A673 (cell line): Measurements from ENCODE around the gene ARHGAP26. TPM values are rescaled to one million over a fixed set of nuclear protein-coding genes. Genes with fewer than 3 reads are reported as not detected.

Experiments
- BruUV-seq: library from RNA; stranded (reverse); fragments of 400-500 nt; replicated peaks from 2 replicates; lab custom pipeline; 2021; lab: Mats Ljungman, UMichigan
- CTCF ChIA-PET: fragments of 300-600 bp; sonication (Branson Sonifier 250); formaldehyde crosslinking; loops from one replicate; lab custom pipeline; 2022; ENCODE audit warnings: antibody characterized with exemption; lab: Charles Lee
- POLR2A ChIA-PET: fragments of 300-600 bp; sonication (Branson Sonifier 250); formaldehyde crosslinking; loops from one replicate; lab custom pipeline; 2022; ENCODE audit warnings: antibody characterized with exemption; ENCODE audit not compliant: low non-redundant PET; lab: Charles Lee
- DNase-seq: peaks from one replicate; pipeline ENCODE4 v3.0.0-alpha.2; 2015; ENCODE audit warnings: low spot score
- H3K27ac ChIP-seq: fragments of 200-600 bp; sonication (generic); 2 replicates; pipeline ENCODE4 v1.5.1; 2016; ENCODE audit warnings: mixed run types, low read depth, mild to moderate bottlenecking, mixed read lengths, antibody characterized with exemption, low read length; ENCODE audit not compliant: poor library complexity, severe bottlenecking
- H3K27me3 ChIP-seq: fragments of 200-600 bp; sonication (generic); replicated peaks from 2 replicates; pipeline ENCODE4 v1.6.1; 2017; ENCODE audit warnings: mixed run types, low read depth, mild to moderate bottlenecking, mixed read lengths, antibody characterized with exemption, low read length; ENCODE audit not compliant: insufficient read depth, poor library complexity
- H3K36me3 ChIP-seq: fragments of 200-600 bp; sonication (generic); 2 replicates; pipeline ENCODE4 v1.6.1; 2016; ENCODE audit warnings: mixed run types, mild to moderate bottlenecking, mixed read lengths, antibody characterized with exemption, low read length; ENCODE audit not compliant: insufficient read depth, poor library complexity, severe bottlenecking
- H3K4me1 ChIP-seq: fragments of 200-600 bp; sonication (generic); 2 replicates; pipeline ENCODE4 v1.6.1; 2017; ENCODE audit warnings: mixed run types, mild to moderate bottlenecking, mixed read lengths, antibody characterized with exemption, low read length; ENCODE audit not compliant: insufficient read depth, poor library complexity, severe bottlenecking
- H3K4me3 ChIP-seq: fragments of 200-600 bp; sonication (generic); 2 replicates; pipeline ENCODE4 v1.5.1; 2016; ENCODE audit warnings: low read depth, mixed run types, mild to moderate bottlenecking, mixed read lengths, low read length; ENCODE audit not compliant: poor library complexity, severe bottlenecking
- H3K9me3 ChIP-seq: fragments of 200-600 bp; sonication (generic); 2 replicates; pipeline ENCODE4 v1.6.1; 2016; ENCODE audit warnings: mixed run types, low read depth, mild to moderate bottlenecking, mixed read lengths, antibody characterized with exemption, low read length; ENCODE audit not compliant: poor library complexity, severe bottlenecking
- CTCF ChIP-seq: fragments of 300-800, 200-600 bp; sonication (generic); conservative IDR thresholded peaks from 2 replicates; pipeline ENCODE4 v1.5.1; 2017; ENCODE audit warnings: low read depth, mild to moderate bottlenecking, antibody characterized with exemption, low read length, moderate library complexity, mixed read lengths
- EZH2 ChIP-seq: fragments of 200-600 bp; sonication (generic); IDR thresholded peaks from 2 replicates; pipeline ENCODE4 v1.6.1; 2017; ENCODE audit warnings: borderline replicate concordance, low read depth, mild to moderate bottlenecking, mixed read lengths, antibody characterized with exemption, low read length; ENCODE audit not compliant: poor library complexity, severe bottlenecking
- intact Hi-C: fragments of 100-400 bp; cut with micrococcal nuclease; formaldehyde crosslinking; loops from one replicate; pipeline ENCODE4 v1.10.0; 2022; ENCODE audit not compliant: unreplicated experiment
- total RNA-seq: library from RNA; stranded (reverse); gene quantifications from 2 replicates; pipeline ENCODE4 v1.2.3, GENCODE V29; 2021

Gene ARHGAP26
- total RNA-seq, 1 experiment from 2014 or later = 25.5 TPM

- Histone ChIP-seq H3K9me3 (peaks cover 3% of the 10 kb centered on the region), H3K27me3 (no peaks in the 10 kb centered on the region), H3K27ac (no peak overlapping the region), H3K4me3 (no peak overlapping the region), H3K36me3 (no peaks in the 10 kb centered on the region), H3K4me1 (no peaks in the 10 kb centered on the region)
- ChIA-PET POLR2A (no interaction called here), CTCF (no interaction called here)
- BruUV-seq = no TSS peak
- intact Hi-C loops = loop anchor here (5.0 to 10.0 kb wide), 2 partner anchors 389 to 951 kb away; partner anchors contain the start of gene NR3C1
- TF ChIP-seq CTCF (no peak), EZH2 (no peak)
- DNase-seq = no peak
These were observed 243.2 kb downstream of the ARHGAP26 start for GRCh38 chr5:143013176-143013891.

- DNase-seq = peak; percentile 67
- no TSS peak for BruUV-seq
- Histone ChIP-seq H3K36me3 (no peaks in the 10 kb centered on the region), H3K4me3 (no peak overlapping the region), H3K4me1 (no peaks in the 10 kb centered on the region), H3K27ac (no peak overlapping the region), H3K9me3 (peaks cover 3% of the 10 kb centered on the region), H3K27me3 (no peaks in the 10 kb centered on the region)
- TF ChIP-seq EZH2 (no peak), CTCF (peak; percentile 77)
- ChIA-PET CTCF (no interaction called here), POLR2A (no interaction called here)
- intact Hi-C loops = loop anchor here (5.0 to 10.0 kb wide), 2 partner anchors 388 to 951 kb away; partner anchors contain the start of gene NR3C1
These were observed 244.0 kb downstream of the ARHGAP26 start for GRCh38 chr5:143014017-143014651.

DNA sequence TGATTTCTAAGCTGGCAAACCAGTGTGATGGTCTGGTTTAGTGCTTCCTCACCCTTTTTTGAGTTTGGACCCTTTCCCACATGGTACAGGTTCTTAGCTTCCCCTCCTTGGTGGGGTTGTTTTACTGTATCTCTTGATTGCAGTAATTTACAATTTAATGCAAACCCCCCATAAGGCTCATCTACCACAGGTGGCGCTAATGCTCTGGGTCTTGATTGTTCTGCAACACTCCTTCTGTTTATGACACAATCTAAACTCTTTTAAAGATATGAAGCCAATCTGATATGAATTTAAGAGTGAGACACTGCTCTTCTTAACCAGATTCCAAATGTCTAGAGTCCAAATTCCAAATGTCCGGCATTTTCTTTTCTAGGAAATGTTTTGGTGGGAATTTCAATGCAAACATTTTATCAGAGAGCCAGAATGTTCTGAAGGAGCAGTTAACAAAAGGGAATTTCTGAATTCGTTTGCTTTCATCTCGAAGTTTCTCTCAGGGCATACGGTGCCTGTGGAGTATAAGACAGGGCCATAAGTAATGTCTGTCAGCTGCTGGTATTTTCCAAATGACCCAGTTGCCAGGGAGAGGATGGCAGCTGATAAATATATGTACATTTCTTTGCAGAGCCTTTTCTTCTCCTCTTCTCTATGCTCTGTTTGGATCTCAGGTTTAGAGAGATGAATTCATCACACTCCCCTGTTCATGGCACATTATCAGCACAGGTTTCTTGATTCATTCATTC is 246.8 kb downstream of the ARHGAP26 start:
- no TSS peak for BruUV-seq
- peak; percentile 68 for DNase-seq
- H3K36me3 ChIP-seq = no peaks in the 10 kb centered on the region
- intact Hi-C loops = loop anchor here (5.0 to 10.0 kb wide), 2 partner anchors 200 to 948 kb away; no protein-coding TSS in a partner anchor
- no peak overlapping the region for H3K27ac ChIP-seq
- CTCF ChIA-PET = interaction anchor here (0.6 to 0.7 kb wide), 2 partner anchors 70 to 387 kb away, joined by 4 to 8 read pairs; no protein-coding TSS in a partner anchor
- no peak for TF ChIP-seq EZH2
- peak; percentile 82 for TF ChIP-seq CTCF
- H3K4me3 ChIP-seq = no peak overlapping the region
- POLR2A ChIA-PET = no interaction called here
- no peaks in the 10 kb centered on the region for H3K4me1 ChIP-seq
- peaks cover 3% of the 10 kb centered on the region for H3K9me3 ChIP-seq
- no peaks in the 10 kb centered on the region for H3K27me3 ChIP-seq
